ENCODE data around the gene IFI27L1. TPM values are rescaled to one million over a fixed set of nuclear protein-coding genes. Genes with fewer than 3 reads are reported as not detected.

IFI27L1 gene
- total and polyA plus RNA-seq, 4 donors: 14.6 to 41.5 (median 19.9) TPM

DNA sequence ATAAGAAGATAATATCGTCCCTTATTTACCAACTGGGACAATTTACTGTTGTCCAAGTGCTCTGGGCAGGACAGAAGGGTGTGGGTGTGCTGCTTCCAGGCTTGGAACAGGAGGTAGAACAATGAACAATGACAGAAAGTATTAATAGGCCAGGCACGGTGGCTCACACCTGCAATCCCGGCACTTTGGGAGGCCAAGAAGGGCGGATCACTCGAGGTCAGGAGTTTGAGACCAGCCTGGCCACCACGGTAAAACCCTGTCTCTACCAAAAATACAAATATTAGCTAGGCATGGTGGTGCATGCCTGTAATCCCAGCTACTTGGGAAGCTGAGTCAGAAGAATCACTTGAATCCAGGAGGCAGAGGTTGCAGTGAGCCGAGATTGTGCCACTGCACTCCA is 32.0 kb downstream of the IFI27L1 start:
- no peaks in the 10 kb centered on the region for H3K27me3 ChIP-seq (ENCODE audit: control insufficient read depth in 3 of 3, insufficient read depth in 3 of 3, low read length in 2 of 3)
- no peak overlapping the region for H3K9ac ChIP-seq (ENCODE audit: insufficient read depth in 1 of 2, low read length in 2 of 2)
- H3K4me1 ChIP-seq (ENCODE audit: control insufficient read depth in 5 of 5, insufficient read depth in 5 of 5, low read length in 5 of 5): peaks cover 0 to 23% (median 5%) of the 10 kb centered on the region in 5 donors
- H3K9me3 ChIP-seq (ENCODE audit: control insufficient read depth in 4 of 4, insufficient read depth in 3 of 4, low read length in 3 of 4): no peaks in the 10 kb centered on the region
- TF ChIP-seq CTCF (IDR thresholded peaks at IDR 0.05; ENCODE audit: control extremely low read depth, extremely low read depth): no peak
- H3K36me3 ChIP-seq (ENCODE audit: control insufficient read depth in 4 of 4, insufficient read depth in 4 of 4, low read length in 4 of 4): no peaks in the 10 kb centered on the region
- WGBS, 2 donors: 65 to 77% methylated on average over 7 of the region's 7 CpGs
- no peak overlapping the region for H3K4me3 ChIP-seq
- ATAC-seq (ENCODE audit: insufficient read depth, low FRiP score): no peak
- no peak for DNase-seq
- peak overlapping the region; percentile 65 to 66 for H3K27ac ChIP-seq (ENCODE audit: low read depth in 1 of 2, low read length in 1 of 2)

GRCh38 chr14:94113490-94113889 is 32.4 kb downstream of the IFI27L1 start:
- no peak overlapping the region for H3K4me3 ChIP-seq
- no peak overlapping the region for H3K9ac ChIP-seq (ENCODE audit: insufficient read depth in 1 of 2, low read length in 2 of 2)
- ATAC-seq (ENCODE audit: insufficient read depth, low FRiP score) (no peak), DNase-seq (no peak)
- H3K4me1 ChIP-seq (ENCODE audit: control insufficient read depth in 5 of 5, insufficient read depth in 5 of 5, low read length in 5 of 5): peaks cover 0 to 23% (median 5%) of the 10 kb centered on the region in 5 donors
- TF ChIP-seq CTCF (IDR thresholded peaks at IDR 0.05; ENCODE audit: control extremely low read depth, extremely low read depth): no peak
- no peaks in the 10 kb centered on the region for H3K9me3 ChIP-seq (ENCODE audit: control insufficient read depth in 4 of 4, insufficient read depth in 3 of 4, low read length in 3 of 4)
- no peaks in the 10 kb centered on the region for H3K27me3 ChIP-seq (ENCODE audit: control insufficient read depth in 3 of 3, insufficient read depth in 3 of 3, low read length in 2 of 3)
- H3K27ac ChIP-seq (ENCODE audit: low read depth in 1 of 2, low read length in 1 of 2): peak overlapping the region; percentile 66 to 87
- 49 to 70% methylated on average over 6 of the region's 6 CpGs for WGBS, 2 donors
- no peaks in the 10 kb centered on the region for H3K36me3 ChIP-seq (ENCODE audit: control insufficient read depth in 4 of 4, insufficient read depth in 4 of 4, low read length in 4 of 4)

DNA sequence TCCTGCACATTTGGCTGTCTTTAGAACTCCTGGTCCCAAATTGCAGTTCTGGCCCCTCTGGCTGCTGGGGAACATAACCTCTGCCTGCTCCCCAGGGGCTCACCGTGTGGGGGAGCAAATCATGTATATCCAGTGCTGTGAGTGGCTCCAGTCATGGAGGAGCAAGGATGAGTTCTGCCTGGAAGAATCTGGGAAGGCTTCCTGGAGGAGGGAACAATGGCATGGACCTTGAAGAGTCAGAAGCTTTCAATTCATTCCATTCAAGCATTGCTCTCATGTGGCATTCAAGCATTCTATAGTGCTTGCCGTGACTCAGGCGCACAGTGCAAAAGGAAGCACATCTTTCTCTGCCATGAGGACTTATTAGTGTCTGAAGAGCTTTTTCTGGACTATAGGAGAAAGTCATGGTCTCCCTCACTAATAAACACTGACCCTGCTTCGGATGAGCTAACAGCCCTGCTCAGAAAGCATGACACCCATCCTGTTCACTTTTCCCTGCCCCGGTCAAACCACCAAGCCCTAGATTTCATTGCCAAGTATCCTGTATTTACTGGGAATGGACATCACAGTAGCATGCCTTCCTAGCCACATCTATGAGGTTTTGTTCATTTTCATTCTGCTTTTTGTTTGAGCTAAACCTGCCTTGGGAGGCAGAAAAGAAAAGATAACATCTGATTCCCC is 32.9 kb downstream of the IFI27L1 start:
- peaks cover 0 to under 1% (median 0%) of the 10 kb centered on the region in 4 donors for H3K9me3 ChIP-seq (ENCODE audit: control insufficient read depth in 4 of 4, insufficient read depth in 3 of 4, low read length in 3 of 4)
- no peaks in the 10 kb centered on the region for H3K27me3 ChIP-seq (ENCODE audit: control insufficient read depth in 3 of 3, insufficient read depth in 3 of 3, low read length in 2 of 3)
- no peaks in the 10 kb centered on the region for H3K36me3 ChIP-seq (ENCODE audit: control insufficient read depth in 4 of 4, insufficient read depth in 4 of 4, low read length in 4 of 4)
- H3K4me1 ChIP-seq (ENCODE audit: control insufficient read depth in 5 of 5, insufficient read depth in 5 of 5, low read length in 5 of 5): peaks cover 0 to 23% (median 5%) of the 10 kb centered on the region in 5 donors
- ATAC-seq (ENCODE audit: insufficient read depth, low FRiP score): no peak
- no peak overlapping the region for H3K9ac ChIP-seq (ENCODE audit: insufficient read depth in 1 of 2, low read length in 2 of 2)
- H3K4me3 ChIP-seq: no peak overlapping the region
- peak overlapping the region; percentile 66 to 87 for H3K27ac ChIP-seq (ENCODE audit: low read depth in 1 of 2, low read length in 1 of 2)
- 69 to 80% methylated on average over 5 of the region's 5 CpGs for WGBS, 2 donors
- DNase-seq: no peak
- no peak for TF ChIP-seq CTCF (IDR thresholded peaks at IDR 0.05; ENCODE audit: control extremely low read depth, extremely low read depth)
